ENCODE data around the gene ALB.

The ALB gene

DNA sequence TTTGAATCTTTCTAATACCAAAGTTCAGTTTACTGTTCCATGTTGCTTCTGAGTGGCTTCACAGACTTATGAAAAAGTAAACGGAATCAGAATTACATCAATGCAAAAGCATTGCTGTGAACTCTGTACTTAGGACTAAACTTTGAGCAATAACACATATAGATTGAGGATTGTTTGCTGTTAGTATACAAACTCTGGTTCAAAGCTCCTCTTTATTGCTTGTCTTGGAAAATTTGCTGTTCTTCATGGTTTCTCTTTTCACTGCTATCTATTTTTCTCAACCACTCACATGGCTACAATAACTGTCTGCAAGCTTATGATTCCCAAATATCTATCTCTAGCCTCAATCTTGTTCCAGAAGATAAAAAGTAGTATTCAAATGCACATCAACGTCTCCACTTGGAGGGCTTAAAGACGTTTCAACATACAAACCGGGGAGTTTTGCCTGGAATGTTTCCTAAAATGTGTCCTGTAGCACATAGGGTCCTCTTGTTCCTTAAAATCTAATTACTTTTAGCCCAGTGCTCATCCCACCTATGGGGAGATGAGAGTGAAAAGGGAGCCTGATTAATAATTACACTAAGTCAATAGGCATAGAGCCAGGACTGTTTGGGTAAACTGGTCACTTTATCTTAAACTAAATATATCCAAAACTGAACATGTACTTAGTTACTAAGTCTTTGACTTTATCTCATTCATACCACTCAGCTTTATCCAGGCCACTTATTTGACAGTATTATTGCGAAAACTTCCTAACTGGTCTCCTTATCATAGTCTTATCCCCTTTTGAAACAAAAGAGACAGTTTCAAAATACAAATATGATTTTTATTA lies 28.3 kb downstream of the ALB start:
- no peaks in the 10 kb centered on the region for H3K4me1 Mint-ChIP-seq
- H3K4me3 Mint-ChIP-seq: no peak overlapping the region
- no peak overlapping the region for H3K27ac Mint-ChIP-seq
- no peaks in the 10 kb centered on the region for H3K36me3 Mint-ChIP-seq
- H3K9me3 Mint-ChIP-seq: no peaks in the 10 kb centered on the region
- no peak for DNase-seq
- CTCF ChIA-PET: interaction anchor here (1.4 kb wide), 1 partner anchor 14 kb away, joined by 3 read pairs; no protein-coding TSS in a partner anchor
- H3K27me3 Mint-ChIP-seq: no peaks in the 10 kb centered on the region

DNA sequence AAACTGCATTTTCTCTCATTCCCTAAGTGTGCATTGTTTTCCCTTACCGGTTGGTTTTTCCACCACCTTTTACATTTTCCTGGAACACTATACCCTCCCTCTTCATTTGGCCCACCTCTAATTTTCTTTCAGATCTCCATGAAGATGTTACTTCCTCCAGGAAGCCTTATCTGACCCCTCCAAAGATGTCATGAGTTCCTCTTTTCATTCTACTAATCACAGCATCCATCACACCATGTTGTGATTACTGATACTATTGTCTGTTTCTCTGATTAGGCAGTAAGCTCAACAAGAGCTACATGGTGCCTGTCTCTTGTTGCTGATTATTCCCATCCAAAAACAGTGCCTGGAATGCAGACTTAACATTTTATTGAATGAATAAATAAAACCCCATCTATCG lies 29.1 kb downstream of the ALB start:
- H3K9me3 Mint-ChIP-seq: no peaks in the 10 kb centered on the region
- DNase-seq: no peak
- no peaks in the 10 kb centered on the region for H3K36me3 Mint-ChIP-seq
- CTCF ChIA-PET: interaction anchor here (1.4 kb wide), 1 partner anchor 13 kb away, joined by 3 read pairs; no protein-coding TSS in a partner anchor
- H3K4me1 Mint-ChIP-seq: no peaks in the 10 kb centered on the region
- no peak overlapping the region for H3K4me3 Mint-ChIP-seq
- no peak overlapping the region for H3K27ac Mint-ChIP-seq
- H3K27me3 Mint-ChIP-seq: no peaks in the 10 kb centered on the region

DNA sequence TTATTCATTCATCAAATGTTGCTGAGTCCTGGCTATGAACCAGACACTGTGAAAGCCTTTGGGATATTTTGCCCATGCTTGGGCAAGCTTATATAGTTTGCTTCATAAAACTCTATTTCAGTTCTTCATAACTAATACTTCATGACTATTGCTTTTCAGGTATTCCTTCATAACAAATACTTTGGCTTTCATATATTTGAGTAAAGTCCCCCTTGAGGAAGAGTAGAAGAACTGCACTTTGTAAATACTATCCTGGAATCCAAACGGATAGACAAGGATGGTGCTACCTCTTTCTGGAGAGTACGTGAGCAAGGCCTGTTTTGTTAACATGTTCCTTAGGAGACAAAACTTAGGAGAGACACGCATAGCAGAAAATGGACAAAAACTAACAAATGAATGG lies 30.2 kb downstream of the ALB start:
- H3K36me3 Mint-ChIP-seq: no peaks in the 10 kb centered on the region
- no peak overlapping the region for H3K4me3 Mint-ChIP-seq
- no peaks in the 10 kb centered on the region for H3K4me1 Mint-ChIP-seq
- no peak overlapping the region for H3K27ac Mint-ChIP-seq
- CTCF ChIA-PET: no interaction called here
- H3K9me3 Mint-ChIP-seq: no peaks in the 10 kb centered on the region
- no peak for DNase-seq
- no peaks in the 10 kb centered on the region for H3K27me3 Mint-ChIP-seq

DNA sequence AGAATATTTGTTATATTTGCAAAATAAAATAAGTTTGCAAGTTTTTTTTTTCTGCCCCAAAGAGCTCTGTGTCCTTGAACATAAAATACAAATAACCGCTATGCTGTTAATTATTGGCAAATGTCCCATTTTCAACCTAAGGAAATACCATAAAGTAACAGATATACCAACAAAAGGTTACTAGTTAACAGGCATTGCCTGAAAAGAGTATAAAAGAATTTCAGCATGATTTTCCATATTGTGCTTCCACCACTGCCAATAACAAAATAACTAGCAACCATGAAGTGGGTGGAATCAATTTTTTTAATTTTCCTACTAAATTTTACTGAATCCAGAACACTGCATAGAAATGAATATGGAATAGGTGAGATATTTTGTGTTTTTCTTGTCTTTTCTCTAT lies 31.9 kb downstream of the ALB start, which contains the start of gene AFP:
Gene AFP (plus strand): TSS at position 238 of the 400 bp plus-strand sequence. CDS start 42 bp downstream, at position 280.
- Mint-ChIP-seq H3K27me3 (no peaks in the 10 kb centered on the region), H3K27ac (no peak within 1 kb of the TSS), H3K9me3 (no peaks in the 10 kb centered on the region), H3K4me1 (no peaks in the 10 kb centered on the region), H3K4me3 (no peak within 1 kb of the TSS), H3K36me3 (no peaks in the 10 kb centered on the region)
- no peak for DNase-seq
- CTCF ChIA-PET: no interaction called here

DNA sequence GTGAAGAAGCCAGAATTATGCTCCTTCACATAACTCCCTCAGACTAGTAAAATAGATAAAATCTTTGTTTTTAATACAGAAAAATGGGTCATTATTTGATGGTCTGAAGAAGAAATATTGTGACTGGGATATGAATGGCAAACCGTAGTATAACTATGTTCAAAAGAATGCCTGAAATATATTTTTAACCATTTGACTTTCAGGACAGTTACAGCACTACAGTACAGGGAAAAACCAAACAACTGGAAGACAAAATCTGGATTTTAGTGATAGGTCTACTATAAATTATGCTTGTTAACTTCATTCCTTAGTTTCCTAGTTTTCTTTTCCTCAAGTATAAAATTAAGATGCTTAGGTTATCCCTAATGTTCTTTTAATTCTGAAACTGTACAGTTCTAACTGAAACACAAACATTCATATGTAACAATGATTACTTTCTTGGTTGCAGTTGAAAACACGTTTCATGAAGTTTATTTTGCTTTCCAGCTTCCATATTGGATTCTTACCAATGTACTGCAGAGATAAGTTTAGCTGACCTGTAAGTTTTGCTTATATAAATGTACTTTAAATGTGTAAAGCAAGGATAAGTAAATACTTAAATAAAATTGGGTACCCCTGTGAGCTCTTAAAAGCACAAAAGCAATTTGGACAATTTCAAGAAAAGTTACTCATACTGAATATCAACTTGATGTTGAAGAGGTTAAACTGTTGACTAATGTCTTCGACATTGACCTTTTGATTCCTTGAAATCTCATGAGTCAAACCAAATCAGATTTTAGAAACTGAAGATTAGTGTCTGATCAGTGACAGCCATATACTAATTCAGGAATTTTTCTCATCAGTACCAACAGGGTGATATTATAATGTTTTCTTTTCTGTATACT lies 32.8 kb downstream of the ALB start:
- no peaks in the 10 kb centered on the region for H3K4me1 Mint-ChIP-seq
- H3K4me3 Mint-ChIP-seq: no peak overlapping the region
- DNase-seq: no peak
- CTCF ChIA-PET: interaction anchor here (1.1 to 1.5 kb wide), 2 partner anchors 8 to 9 kb away, joined by 3 to 4 read pairs; no protein-coding TSS in a partner anchor
- no peaks in the 10 kb centered on the region for H3K36me3 Mint-ChIP-seq
- no peaks in the 10 kb centered on the region for H3K9me3 Mint-ChIP-seq
- no peaks in the 10 kb centered on the region for H3K27me3 Mint-ChIP-seq
- H3K27ac Mint-ChIP-seq: no peak overlapping the region

DNA sequence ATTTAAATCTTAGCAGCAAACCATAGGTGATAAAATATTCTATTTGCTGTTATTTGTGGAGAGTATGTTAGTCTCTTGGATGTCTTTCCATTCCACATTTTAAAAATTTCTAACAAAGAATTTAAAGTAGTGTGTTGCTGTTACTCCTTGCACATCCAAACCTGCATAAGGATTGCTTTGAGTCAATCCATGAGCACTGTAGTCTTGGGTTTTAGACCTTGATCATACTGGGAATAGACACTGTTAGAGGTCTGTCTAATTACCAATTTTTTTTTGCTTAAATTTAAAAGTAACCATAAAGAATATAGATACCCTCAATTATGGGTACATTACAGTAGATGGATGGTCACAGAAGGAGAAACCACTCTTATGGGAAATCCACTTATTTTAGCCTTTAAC lies 33.5 kb downstream of the ALB start:
- Mint-ChIP-seq H3K4me3 (no peak overlapping the region), H3K36me3 (no peaks in the 10 kb centered on the region), H3K9me3 (no peaks in the 10 kb centered on the region), H3K27ac (no peak overlapping the region), H3K4me1 (no peaks in the 10 kb centered on the region), H3K27me3 (no peaks in the 10 kb centered on the region)
- CTCF ChIA-PET: interaction anchor here (1.1 to 1.5 kb wide), 2 partner anchors 9 kb away, joined by 3 to 4 read pairs; no protein-coding TSS in a partner anchor
- no peak for DNase-seq

DNA sequence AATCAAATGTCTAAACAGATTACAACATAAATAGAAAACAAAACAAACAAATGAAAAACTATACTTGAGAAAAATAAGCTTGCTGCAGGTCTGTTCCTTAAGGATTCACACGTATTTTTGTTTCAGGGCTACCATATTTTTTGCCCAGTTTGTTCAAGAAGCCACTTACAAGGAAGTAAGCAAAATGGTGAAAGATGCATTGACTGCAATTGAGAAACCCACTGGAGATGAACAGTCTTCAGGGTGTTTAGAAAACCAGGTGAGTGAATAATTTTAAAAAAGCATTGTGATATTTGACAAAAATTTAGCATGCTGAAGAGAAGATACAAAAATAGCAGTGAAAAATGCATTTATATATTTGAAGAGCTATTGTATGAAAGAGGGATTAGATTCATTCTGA lies 34.0 kb downstream of the ALB start:
- CTCF ChIA-PET: interaction anchor here (1.5 kb wide), 1 partner anchor 10 kb away, joined by 3 read pairs; no protein-coding TSS in a partner anchor
- Mint-ChIP-seq H3K36me3 (no peaks in the 10 kb centered on the region), H3K4me1 (no peaks in the 10 kb centered on the region), H3K9me3 (no peaks in the 10 kb centered on the region), H3K27me3 (no peaks in the 10 kb centered on the region), H3K27ac (no peak overlapping the region), H3K4me3 (no peak overlapping the region)
- DNase-seq: no peak

DNA sequence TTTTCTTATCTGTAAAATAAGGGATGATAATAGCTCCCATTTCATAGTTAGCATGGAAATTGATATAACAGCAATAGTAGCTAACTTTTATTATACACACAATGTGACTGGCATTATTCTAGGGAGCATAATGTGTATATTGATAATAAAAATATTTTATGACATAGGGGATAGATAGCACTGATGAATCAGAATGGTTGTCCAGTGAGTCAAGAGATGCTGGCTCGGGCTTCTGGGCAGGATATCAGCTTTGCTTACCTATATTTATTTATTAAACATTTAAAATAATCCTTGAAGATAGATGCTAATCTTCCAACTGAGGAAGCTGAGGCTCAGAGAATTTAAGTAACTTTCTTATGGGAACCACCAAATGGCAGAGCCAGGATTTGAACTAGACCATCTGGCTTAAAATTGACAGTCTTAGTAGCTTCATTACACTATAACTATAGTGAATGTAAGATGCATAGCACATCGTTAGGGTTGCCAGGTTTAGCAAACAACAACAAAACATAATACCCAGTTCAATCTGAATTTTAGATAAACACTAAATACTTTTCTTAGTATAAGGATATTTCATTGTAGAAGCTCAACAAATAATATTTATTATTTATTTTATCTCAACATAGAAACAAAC lies 34.6 kb downstream of the ALB start:
- Mint-ChIP-seq H3K4me3 (no peak overlapping the region), H3K4me1 (no peaks in the 10 kb centered on the region), H3K27ac (no peak overlapping the region), H3K36me3 (no peaks in the 10 kb centered on the region), H3K9me3 (no peaks in the 10 kb centered on the region), H3K27me3 (no peaks in the 10 kb centered on the region)
- CTCF ChIA-PET: interaction anchor here (1.5 kb wide), 1 partner anchor 10 kb away, joined by 3 read pairs; no protein-coding TSS in a partner anchor
- DNase-seq: no peak

DNA sequence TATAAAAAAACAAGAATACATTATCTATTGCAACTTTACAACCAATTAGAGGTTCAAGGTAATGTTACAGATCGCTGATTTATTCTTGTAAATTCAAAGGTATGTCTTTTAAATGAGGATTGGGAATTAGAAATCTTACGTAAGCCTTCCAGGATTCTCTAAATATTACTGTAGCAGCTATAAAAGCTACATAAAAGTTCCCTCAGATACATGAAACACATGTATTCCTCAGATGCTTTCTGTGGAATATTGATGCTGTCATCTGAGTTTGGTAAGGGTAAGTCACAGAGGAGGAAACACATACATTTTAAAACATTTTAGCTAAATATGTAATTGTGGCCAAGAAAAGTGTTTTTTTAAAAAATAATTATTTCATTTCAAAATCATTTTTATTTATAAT lies 35.4 kb downstream of the ALB start:
- H3K27me3 Mint-ChIP-seq: no peaks in the 10 kb centered on the region
- no peak overlapping the region for H3K4me3 Mint-ChIP-seq
- no peak for DNase-seq
- no peaks in the 10 kb centered on the region for H3K9me3 Mint-ChIP-seq
- CTCF ChIA-PET: no interaction called here
- H3K36me3 Mint-ChIP-seq: no peaks in the 10 kb centered on the region
- no peaks in the 10 kb centered on the region for H3K4me1 Mint-ChIP-seq
- no peak overlapping the region for H3K27ac Mint-ChIP-seq

DNA sequence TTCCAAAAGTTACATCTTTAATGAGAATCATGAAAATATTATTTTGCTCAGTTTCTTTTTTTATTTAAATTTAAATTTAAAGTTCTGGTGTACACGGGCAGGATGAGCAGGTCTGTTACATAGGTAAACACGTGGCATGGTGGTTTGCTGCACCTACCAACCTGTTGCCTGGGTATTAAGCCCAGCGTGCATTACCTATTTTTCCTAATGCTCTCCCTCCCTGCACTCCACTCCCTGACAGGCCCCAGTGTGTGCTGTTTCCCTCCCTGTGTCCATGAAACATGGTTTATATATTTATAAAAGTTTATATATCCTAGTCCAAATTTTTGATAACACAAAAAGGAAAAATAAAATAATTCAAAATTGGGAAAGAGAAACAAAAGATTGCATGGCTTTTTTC lies 35.9 kb downstream of the ALB start:
- CTCF ChIA-PET: no interaction called here
- Mint-ChIP-seq H3K27me3 (no peaks in the 10 kb centered on the region), H3K36me3 (no peaks in the 10 kb centered on the region), H3K9me3 (no peaks in the 10 kb centered on the region), H3K27ac (no peak overlapping the region), H3K4me3 (no peak overlapping the region), H3K4me1 (no peaks in the 10 kb centered on the region)
- no peak for DNase-seq

DNA sequence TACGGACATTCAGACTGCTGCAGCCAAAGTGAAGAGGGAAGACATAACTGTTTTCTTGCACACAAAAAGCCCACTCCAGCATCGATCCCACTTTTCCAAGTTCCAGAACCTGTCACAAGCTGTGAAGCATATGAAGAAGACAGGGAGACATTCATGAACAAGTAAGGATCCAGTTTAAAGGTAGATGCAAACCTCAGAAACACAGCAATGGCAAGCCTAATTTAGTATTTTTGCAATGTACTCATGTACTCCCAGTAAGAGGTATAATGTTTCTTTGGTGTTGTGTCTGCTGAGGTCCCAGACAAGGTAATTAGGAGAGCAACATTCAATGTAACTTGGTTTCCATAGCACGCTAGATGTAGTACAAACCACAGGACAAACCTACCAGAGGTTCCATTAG lies 36.6 kb downstream of the ALB start:
- Mint-ChIP-seq H3K9me3 (no peaks in the 10 kb centered on the region), H3K27ac (no peak overlapping the region), H3K4me3 (no peak overlapping the region), H3K27me3 (no peaks in the 10 kb centered on the region), H3K4me1 (no peaks in the 10 kb centered on the region), H3K36me3 (no peaks in the 10 kb centered on the region)
- DNase-seq: no peak
- CTCF ChIA-PET: no interaction called here

DNA sequence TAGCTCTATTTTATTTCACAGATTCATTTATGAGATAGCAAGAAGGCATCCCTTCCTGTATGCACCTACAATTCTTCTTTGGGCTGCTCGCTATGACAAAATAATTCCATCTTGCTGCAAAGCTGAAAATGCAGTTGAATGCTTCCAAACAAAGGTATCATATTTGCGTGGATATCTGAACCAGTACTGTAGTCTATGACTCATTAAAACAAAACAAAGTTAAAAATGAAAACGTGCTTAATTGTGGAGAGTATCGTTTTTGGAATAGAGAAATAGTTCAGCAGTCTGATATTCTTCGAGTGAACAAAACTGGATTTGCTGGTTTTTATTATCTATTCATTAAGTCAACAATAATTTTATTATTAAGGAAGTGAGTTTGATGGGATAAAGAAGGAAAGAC lies 38.2 kb downstream of the ALB start:
- CTCF ChIA-PET: no interaction called here
- Mint-ChIP-seq H3K27me3 (no peaks in the 10 kb centered on the region), H3K4me3 (no peak overlapping the region), H3K4me1 (no peaks in the 10 kb centered on the region), H3K27ac (no peak overlapping the region), H3K9me3 (no peaks in the 10 kb centered on the region), H3K36me3 (no peaks in the 10 kb centered on the region)
- DNase-seq: no peak

DNA sequence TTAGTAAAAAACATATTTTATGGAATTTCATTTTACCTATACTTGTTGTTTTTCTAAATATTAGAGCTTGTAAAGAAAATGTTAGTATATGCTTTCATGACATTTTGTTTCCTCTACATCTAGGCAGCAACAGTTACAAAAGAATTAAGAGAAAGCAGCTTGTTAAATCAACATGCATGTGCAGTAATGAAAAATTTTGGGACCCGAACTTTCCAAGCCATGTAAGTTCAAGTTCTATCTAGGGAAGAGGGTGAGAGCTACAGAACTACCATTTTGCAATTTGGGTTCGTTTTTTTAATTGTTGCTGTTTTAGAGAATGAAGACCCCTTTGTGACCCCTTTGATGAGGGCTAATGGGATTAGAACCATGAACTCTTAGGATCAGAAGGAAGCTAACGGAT lies 39.1 kb downstream of the ALB start:
- Mint-ChIP-seq H3K27ac (no peak overlapping the region), H3K4me1 (no peaks in the 10 kb centered on the region), H3K27me3 (no peaks in the 10 kb centered on the region), H3K36me3 (no peaks in the 10 kb centered on the region), H3K9me3 (no peaks in the 10 kb centered on the region), H3K4me3 (no peak overlapping the region)
- CTCF ChIA-PET: interaction anchor here (1.0 kb wide), 1 partner anchor 20 kb away, joined by 3 read pairs; no protein-coding TSS in a partner anchor
- no peak for DNase-seq

Measured in activated naive CD4-positive, alpha-beta T cell treated with anti-CD3 and anti-CD28 coated beads, Interleukin-2, amount 10 ng/mL, durations not matched to agents 7 days and 5 days (primary cell).